IMR-90 (cell line): ENCODE measurements around the gene SLC25A26. TPM values are rescaled to one million over a fixed set of nuclear protein-coding genes. Genes with fewer than 3 reads are reported as not detected.

Source experiments
- ATAC-seq: fragments of 200-7000 bp; cut with Tn5 transposase; 2 replicates; pipeline ENCODE4 v1.9.1; 2020; ENCODE audit warnings: low read depth, mild to moderate bottlenecking, moderate library complexity
- BruUV-seq: library from RNA; stranded (reverse); fragments of 400-500 nt; replicated peaks from 2 replicates; lab custom pipeline; 2021; lab: Mats Ljungman, UMichigan
- CTCF ChIA-PET: fragments of 300-600 bp; formaldehyde crosslinking; extraction: SDS; loops from one replicate; lab custom pipeline; 2021; ENCODE audit warnings: antibody characterized with exemption; lab: Yijun Ruan, JAX
- POLR2A ChIA-PET: fragments of 300-600 bp; sonication (Branson Sonifier 250); formaldehyde crosslinking; loops from one replicate; lab custom pipeline; 2022; ENCODE audit warnings: antibody characterized with exemption; ENCODE audit not compliant: unreplicated experiment; lab: Charles Lee
- DNase-seq: peaks from one replicate; pipeline ENCODE4 v3.0.0; 2013
- H2AFZ ChIP-seq: replicated peaks from 2 replicates; pipeline ENCODE3; 2013; ENCODE audit warnings: low read length, mild to moderate bottlenecking; ENCODE audit not compliant: poor library complexity
- H2AK5ac ChIP-seq: 2 replicates; pipeline ENCODE4 v1.6.1; 2013; ENCODE audit warnings: low read depth, low read length, inconsistent platforms
- H2AK9ac ChIP-seq: replicated peaks from 2 replicates; pipeline ENCODE3; 2013; ENCODE audit warnings: mild to moderate bottlenecking, low read depth, low read length, moderate library complexity; ENCODE audit not compliant: poor library complexity
- H2BK120ac ChIP-seq: 2 replicates; pipeline ENCODE4 v1.6.1; 2013; ENCODE audit warnings: low read depth, low read length, inconsistent platforms
- H2BK15ac ChIP-seq: 3 replicates; pipeline ENCODE4 v1.6.1; 2013; ENCODE audit warnings: low read depth, low read length, inconsistent platforms
- H2BK20ac ChIP-seq: 2 replicates; pipeline ENCODE4 v1.6.1; 2013; ENCODE audit warnings: low read depth, mild to moderate bottlenecking, inconsistent platforms, low read length, moderate library complexity
- H2BK5ac ChIP-seq: 2 replicates; pipeline ENCODE4 v1.6.1; 2013; ENCODE audit warnings: mild to moderate bottlenecking, low read depth, low read length, inconsistent platforms; ENCODE audit not compliant: poor library complexity, severe bottlenecking
- H3K14ac ChIP-seq: replicated peaks from 2 replicates; pipeline ENCODE4 v1.6.1; 2013; ENCODE audit warnings: low read depth, low read length, inconsistent platforms
- H3K18ac ChIP-seq: 2 replicates; pipeline ENCODE4 v1.6.1; 2013; ENCODE audit warnings: low read depth, low read length, control low read depth
- H3K23ac ChIP-seq: 2 replicates; pipeline ENCODE4 v1.6.1; 2013; ENCODE audit warnings: low read depth, low read length, inconsistent platforms
- H3K27ac ChIP-seq: 2 replicates; pipeline ENCODE4 v1.5.1; 2013; ENCODE audit warnings: mild to moderate bottlenecking, control low read depth, low read length; ENCODE audit not compliant: insufficient read depth
- H3K27me3 ChIP-seq: 2 replicates; pipeline ENCODE4 v1.6.1; 2013; ENCODE audit warnings: low read length; ENCODE audit not compliant: control insufficient read depth, insufficient read depth
- H3K36me3 ChIP-seq: 2 replicates; pipeline ENCODE4 v1.6.1; 2013; ENCODE audit warnings: low read length, mixed read lengths; ENCODE audit not compliant: control insufficient read depth, insufficient read depth
- H3K4ac ChIP-seq: 2 replicates; pipeline ENCODE4 v1.6.1; 2013; ENCODE audit warnings: low read depth, low read length, inconsistent platforms
- H3K4me1 ChIP-seq: 2 replicates; pipeline ENCODE4 v1.6.1; 2013; ENCODE audit warnings: low read length, mixed read lengths; ENCODE audit not compliant: control insufficient read depth, insufficient read depth
- H3K4me2 ChIP-seq: 2 replicates; pipeline ENCODE4 v1.6.1; 2013; ENCODE audit warnings: low read depth, mild to moderate bottlenecking, control low read depth, low read length, moderate library complexity
- H3K4me3 ChIP-seq: 2 replicates; pipeline ENCODE4 v1.5.1; 2013; ENCODE audit warnings: low read depth, mild to moderate bottlenecking, control low read depth, low read length, moderate library complexity; ENCODE audit not compliant: insufficient read depth
- H3K56ac ChIP-seq: 2 replicates; pipeline ENCODE4 v1.6.1; 2013; ENCODE audit warnings: low read length, inconsistent platforms; ENCODE audit not compliant: insufficient read depth; ENCODE audit errors: extremely low read depth
- H3K79me1 ChIP-seq, 2 experiments: 2 replicates each; pipeline ENCODE4 v1.6.1; 2013; ENCODE audit warnings: low read length in 2 of 2, inconsistent platforms in 1 of 2, low read depth in 1 of 2
- H3K9ac ChIP-seq: 2 replicates; pipeline ENCODE4 v1.6.1; 2013; ENCODE audit warnings: low read depth, low read length, control low read depth
- H3K9me1 ChIP-seq: 2 replicates; pipeline ENCODE4 v1.6.1; 2013; ENCODE audit warnings: low read length, inconsistent platforms; ENCODE audit not compliant: insufficient read depth
- H3K9me3 ChIP-seq: 2 replicates; pipeline ENCODE4 v1.6.1; 2013; ENCODE audit warnings: low read length; ENCODE audit not compliant: control insufficient read depth, insufficient read depth
- H4K20me1 ChIP-seq: 2 replicates; pipeline ENCODE4 v1.6.1; 2013; ENCODE audit warnings: low read length, inconsistent platforms; ENCODE audit not compliant: insufficient read depth
- H4K5ac ChIP-seq: 2 replicates; pipeline ENCODE4 v1.6.1; 2013; ENCODE audit warnings: mild to moderate bottlenecking, low read depth, low read length, control low read depth
- H4K8ac ChIP-seq, 2 experiments: 2 replicates each; pipeline ENCODE4 v1.6.1; 2013; ENCODE audit warnings: low read depth in 2 of 2, low read length in 2 of 2, control low read depth in 1 of 2, inconsistent platforms in 1 of 2
- H4K91ac ChIP-seq: 2 replicates; pipeline ENCODE4 v1.6.1; 2013; ENCODE audit warnings: low read depth, low read length, inconsistent platforms; ENCODE audit not compliant: insufficient read depth
- FOS ChIP-seq: fragments of 150-350 bp; IDR thresholded peaks from 2 replicates; pipeline ENCODE4 v1.6.1; 2016; ENCODE audit warnings: low read depth, low read length
- MAZ ChIP-seq: IDR thresholded peaks from 2 replicates; pipeline ENCODE4 v1.6.1; 2012; ENCODE audit warnings: low read depth, mild to moderate bottlenecking, low read length, improper control_type of control experiment, moderate library complexity, borderline replicate concordance
- POLR2A ChIP-seq: IDR thresholded peaks from 2 replicates; pipeline ENCODE4 v1.6.1; 2012; ENCODE audit warnings: mild to moderate bottlenecking, low read depth, low read length
- WGBS, 2 experiments: methylation state at CpG; one replicate each; pipeline versions ENCODE4 v1.1.5 to v1.1.7; 2013; ENCODE audit warnings: missing lambda C conversion rate in 2 of 2; ENCODE audit not compliant: insufficient read length in 1 of 2; ENCODE audit errors: extremely low coverage in 2 of 2; 5-methylcytosine and 5-hydroxymethylcytosine counted together
- dilution Hi-C: fragments of 300-500 bp; cut with HindIII; formaldehyde crosslinking; loops from one replicate; pipeline ENCODE4 v1.14.3; 2018; ENCODE audit warnings: low sequenced_read_pairs; ENCODE audit not compliant: unreplicated experiment
- in situ Hi-C: fragments of 300-500 bp; cut with MboI; formaldehyde crosslinking; loops from 3 replicates; pipeline ENCODE4 v1.14.3; 2019; ENCODE audit warnings: low sequenced_read_pairs, inconsistent platforms, mixed read lengths
- intact Hi-C: fragments of 100-400 bp; cut with micrococcal nuclease; formaldehyde crosslinking; loops from 2 replicates; pipeline ENCODE4 v1.10.0; 2022
- polyA plus RNA-seq, 3 experiments: library from polyadenylated mRNA; depleted of rRNA; stranded (reverse); fragments of >200 nt; gene quantifications; 2 replicates each; pipeline ENCODE4 v1.2.3, GENCODE V29; 2012; ENCODE audit warnings: low replicate concordance in 1 of 3
- total RNA-seq: library from RNA; depleted of rRNA; stranded (reverse); fragments of >200 nt; gene quantifications from 2 replicates; pipeline ENCODE4 v1.2.3, GENCODE V29; 2012

Gene SLC25A26
- total and polyA plus RNA-seq, 2 of the 4 experiments (the other 2 are of a cell fraction): 10.9 to 12.7 TPM

- no peak for TF ChIP-seq MAZ
Observed at GRCh38 chr3:66401675-66402491, 181.1 kb downstream of the SLC25A26 start (continued).

GRCh38 chr3:66402596-66403290 lies 181.9 kb downstream of the SLC25A26 start:
- no peak overlapping the region for H3K56ac ChIP-seq
- no peak overlapping the region for H3K18ac ChIP-seq
- CTCF ChIA-PET: interaction anchor here (0.5 to 0.6 kb wide), 2 partner anchors 18 to 110 kb away, joined by 3 to 5 read pairs; no protein-coding TSS in a partner anchor
- no peak overlapping the region for H2BK5ac ChIP-seq
- H3K9me3 ChIP-seq: no peaks in the 10 kb centered on the region
- POLR2A ChIA-PET: no interaction called here
- intact Hi-C loops: loop anchor here (10.0 kb wide), 1 partner anchor 332 kb away; no protein-coding TSS in a partner anchor
- dilution Hi-C loops: no loop called here
- in situ Hi-C loops: loop anchor here (10.0 kb wide), 1 partner anchor 128 kb away; no protein-coding TSS in a partner anchor
- H2AK9ac ChIP-seq: no peak overlapping the region
- H3K14ac ChIP-seq: no peak overlapping the region
- 95% methylated on average over 4 of the region's 13 CpGs; no CpG with 5 or more reads in 1 of the 2 experiments for WGBS, 2 experiments
- peaks cover 56% of the 10 kb centered on the region for H3K36me3 ChIP-seq
- H4K8ac ChIP-seq: no peak overlapping the region
- H3K27me3 ChIP-seq: no peaks in the 10 kb centered on the region
- H2BK15ac ChIP-seq: peak overlapping the region; percentile 15; the same call in 1 of the 3 replicates
- H2AK5ac ChIP-seq: no peak overlapping the region
- no peak overlapping the region for H2AFZ ChIP-seq
- H3K4ac ChIP-seq: peak overlapping the region; percentile 55
- no peak overlapping the region for H4K91ac ChIP-seq
- no peak overlapping the region for H3K9ac ChIP-seq
- H3K9me1 ChIP-seq: peaks cover 16% of the 10 kb centered on the region
- TF ChIP-seq POLR2A (no peak), FOS (no peak)
- H2BK120ac ChIP-seq: no peak overlapping the region
- H3K79me1 ChIP-seq: peaks cover 6 to 42% of the 10 kb centered on the region in 2 experiments; a peak in 3 of 4 replicates
- H3K4me2 ChIP-seq: no peak overlapping the region
- peaks cover 24% of the 10 kb centered on the region for H3K4me1 ChIP-seq
- no TSS peak for BruUV-seq
- H3K27ac ChIP-seq: no peak overlapping the region
- H3K4me3 ChIP-seq: no peak overlapping the region
- peak overlapping the region; percentile 67 for H2BK20ac ChIP-seq
- no peaks in the 10 kb centered on the region; the same call in 1 of the 2 replicates for H4K20me1 ChIP-seq
- DNase-seq (no peak), ATAC-seq (no peak)
- no peak overlapping the region for H3K23ac ChIP-seq
- H4K5ac ChIP-seq: no peak overlapping the region
